ENCODE results near the gene SNRK.

DNA sequence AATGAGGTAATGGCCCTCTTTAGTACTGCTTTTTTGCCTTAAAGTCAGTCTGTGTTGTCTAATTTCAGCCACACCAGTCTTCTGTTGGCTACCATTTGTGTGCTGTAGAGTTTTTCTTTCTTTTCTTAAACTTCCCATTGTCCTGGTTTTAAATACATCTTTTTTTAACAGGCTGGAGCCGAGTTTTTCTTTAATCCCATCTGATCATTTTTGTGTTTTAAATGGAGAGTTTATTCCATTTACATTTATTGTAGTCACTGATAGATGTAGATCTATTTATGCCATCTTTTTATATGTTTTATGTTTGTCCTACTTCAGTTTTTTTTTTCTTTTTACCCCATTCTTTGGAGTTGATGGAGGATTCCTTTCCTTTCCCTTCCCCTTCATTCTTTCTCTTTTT is 49.5 kb downstream of the SNRK start:
- TF ChIP-seq CTCF (conservative IDR thresholded peaks at IDR 0.05; ENCODE audit: low read depth, low read length) (no peak), EZH2 (IDR thresholded peaks at IDR 0.05; ENCODE audit: low read length, unreplicated experiment) (no peak), EZH2phosphoT487 (IDR thresholded peaks at IDR 0.05; ENCODE audit: borderline replicate concordance, low read length) (no peak)
